Cerebellar nuclear complex (tissue), 1 donor: ENCODE measurements around the gene SLC2A4RG.

Experiments used
- DNase-seq, 2 experiments: peaks; one replicate each; lab custom pipeline; 2025; lab: John Stamatoyannopoulos, UW

The SLC2A4RG gene, protein sequence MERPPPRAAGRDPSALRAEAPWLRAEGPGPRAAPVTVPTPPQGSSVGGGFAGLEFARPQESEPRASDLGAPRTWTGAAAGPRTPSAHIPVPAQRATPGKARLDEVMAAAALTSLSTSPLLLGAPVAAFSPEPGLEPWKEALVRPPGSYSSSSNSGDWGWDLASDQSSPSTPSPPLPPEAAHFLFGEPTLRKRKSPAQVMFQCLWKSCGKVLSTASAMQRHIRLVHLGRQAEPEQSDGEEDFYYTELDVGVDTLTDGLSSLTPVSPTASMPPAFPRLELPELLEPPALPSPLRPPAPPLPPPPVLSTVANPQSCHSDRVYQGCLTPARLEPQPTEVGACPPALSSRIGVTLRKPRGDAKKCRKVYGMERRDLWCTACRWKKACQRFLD

DNA sequence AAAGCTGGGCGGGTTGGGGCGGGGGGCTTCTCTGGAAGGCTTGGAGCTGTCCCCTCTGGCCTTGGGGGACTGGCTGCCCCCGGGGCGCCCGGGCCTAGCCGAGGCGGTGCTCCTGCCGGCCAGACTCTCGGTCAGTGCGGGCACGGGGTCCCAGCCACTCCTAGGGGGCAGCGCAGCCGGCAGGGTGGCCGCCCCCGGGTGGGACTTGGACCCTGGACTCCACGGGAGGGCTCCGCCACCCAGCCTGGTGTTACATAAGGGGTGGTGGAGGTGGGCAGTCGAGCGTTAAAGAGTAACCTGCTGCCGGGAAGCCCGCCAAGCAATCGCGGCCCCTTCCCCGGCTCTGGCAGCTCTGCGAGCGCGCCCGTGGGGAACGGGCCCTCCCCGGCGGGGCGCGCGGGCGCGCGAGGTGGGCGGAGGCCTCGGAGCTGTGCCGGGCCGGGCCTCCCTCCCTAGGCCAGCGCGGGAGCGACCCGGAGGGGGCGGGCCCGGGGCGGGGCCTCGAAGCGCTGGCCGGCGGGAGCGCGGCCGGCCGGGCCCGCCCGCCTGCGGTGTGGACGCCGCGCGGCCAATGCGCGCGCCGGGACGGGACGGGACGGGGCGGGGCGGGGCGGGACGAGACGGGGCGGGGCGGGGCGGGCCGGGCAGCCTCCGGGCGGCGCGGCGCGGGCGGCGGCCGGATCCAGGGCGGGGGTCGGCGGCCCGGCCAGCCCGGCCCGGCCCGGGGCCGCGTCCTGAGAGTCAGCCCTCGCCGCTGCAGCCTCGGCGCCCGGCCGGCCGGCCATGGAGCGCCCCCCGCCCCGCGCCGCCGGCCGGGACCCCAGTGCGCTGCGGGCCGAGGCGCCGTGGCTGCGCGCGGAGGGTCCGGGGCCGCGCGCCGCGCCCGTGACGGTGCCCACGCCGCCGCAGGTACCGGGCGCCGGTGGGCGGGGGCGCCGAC, at the start of gene SLC2A4RG:
TSS of gene SLC2A4RG (plus strand) at position 647 of the 940 bp plus-strand sequence. CDS start at position 784, 137 bp downstream.
- DNase-seq = no peak

GRCh38 chr20:63690003-63690897, 49.3 kb upstream of the SLC2A4RG start:
- DNase-seq = no peak

- DNase-seq = no peak
These were observed 48.5 kb upstream of the SLC2A4RG start for GRCh38 chr20:63690898-63691710.

- no peak for DNase-seq
These were observed 47.7 kb upstream of the SLC2A4RG start for GRCh38 chr20:63691711-63692435.

DNA sequence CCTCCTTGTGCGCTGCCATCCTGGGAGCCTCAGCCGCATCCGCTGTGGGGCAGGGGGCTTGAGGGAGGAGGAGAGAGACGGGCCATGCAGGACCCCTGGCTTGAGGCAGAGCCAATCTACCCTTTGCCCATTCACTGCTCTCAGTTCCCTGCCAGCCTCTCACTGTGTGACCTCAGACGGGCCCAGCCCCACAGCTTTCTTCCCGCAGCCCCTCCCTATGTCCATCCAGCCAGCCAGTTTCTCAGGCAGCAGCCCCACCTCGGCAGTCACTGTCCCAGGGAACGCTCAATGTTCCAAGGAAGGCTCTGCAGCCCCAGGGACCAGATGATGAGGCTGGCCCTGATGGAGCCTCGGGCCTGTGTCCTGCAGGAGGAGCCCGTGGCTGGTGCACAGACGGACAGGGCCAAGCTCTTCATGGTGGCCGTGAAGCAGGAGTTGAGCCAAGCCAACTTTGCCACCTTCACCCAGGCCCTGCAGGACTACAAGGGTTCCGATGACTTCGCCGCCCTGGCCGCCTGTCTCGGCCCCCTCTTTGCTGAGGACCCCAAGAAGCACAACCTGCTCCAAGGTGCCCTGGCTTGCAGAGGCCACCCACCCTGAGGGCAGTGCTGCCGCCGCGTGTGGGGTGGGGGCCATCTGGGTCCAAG, 47.0 kb upstream of the SLC2A4RG start:
- no peak for DNase-seq

- no peak for DNase-seq
These were observed 46.4 kb upstream of the SLC2A4RG start for GRCh38 chr20:63693083-63693732.

DNA sequence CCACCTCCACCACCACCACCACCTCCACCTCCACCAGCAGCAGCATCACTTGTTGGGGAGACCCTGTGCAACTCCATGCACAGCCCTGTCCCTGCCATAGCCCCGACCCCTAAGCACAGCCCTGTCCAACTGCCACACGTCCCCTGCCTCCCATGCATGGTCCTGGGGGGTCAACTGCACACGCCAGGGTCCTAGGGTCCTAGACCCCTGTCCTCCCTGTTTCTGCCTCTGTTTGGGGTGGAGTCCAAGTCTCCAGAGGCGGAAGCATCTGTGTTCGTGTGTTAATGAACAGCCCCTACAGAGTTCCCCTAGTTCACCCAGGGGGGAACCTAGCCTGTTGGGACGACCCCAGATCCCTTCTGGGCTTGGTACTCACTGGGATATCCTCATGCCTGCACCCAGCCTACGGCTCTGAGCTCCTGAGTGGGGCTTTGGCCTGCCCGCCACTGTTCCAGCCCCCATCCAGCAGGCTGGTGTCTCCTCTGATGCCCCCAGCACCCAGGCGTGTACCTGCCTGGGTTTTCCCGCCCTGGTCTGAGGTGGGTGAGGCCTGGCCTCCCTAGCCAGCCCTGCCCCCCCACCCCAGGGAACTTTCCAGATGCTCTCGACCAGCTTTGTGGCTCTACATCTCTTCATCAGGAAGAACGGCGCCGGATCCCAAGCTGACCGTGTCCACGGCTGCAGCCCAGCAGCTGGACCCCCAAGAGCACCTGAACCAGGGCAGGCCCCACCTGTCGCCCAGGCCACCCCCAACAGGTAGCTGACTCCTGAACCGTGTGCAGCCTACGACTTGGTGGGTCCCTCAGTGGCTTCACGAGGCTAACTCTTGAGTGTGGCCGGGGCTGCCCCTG, 45.6 kb upstream of the SLC2A4RG start:
- no peak for DNase-seq

DNA sequence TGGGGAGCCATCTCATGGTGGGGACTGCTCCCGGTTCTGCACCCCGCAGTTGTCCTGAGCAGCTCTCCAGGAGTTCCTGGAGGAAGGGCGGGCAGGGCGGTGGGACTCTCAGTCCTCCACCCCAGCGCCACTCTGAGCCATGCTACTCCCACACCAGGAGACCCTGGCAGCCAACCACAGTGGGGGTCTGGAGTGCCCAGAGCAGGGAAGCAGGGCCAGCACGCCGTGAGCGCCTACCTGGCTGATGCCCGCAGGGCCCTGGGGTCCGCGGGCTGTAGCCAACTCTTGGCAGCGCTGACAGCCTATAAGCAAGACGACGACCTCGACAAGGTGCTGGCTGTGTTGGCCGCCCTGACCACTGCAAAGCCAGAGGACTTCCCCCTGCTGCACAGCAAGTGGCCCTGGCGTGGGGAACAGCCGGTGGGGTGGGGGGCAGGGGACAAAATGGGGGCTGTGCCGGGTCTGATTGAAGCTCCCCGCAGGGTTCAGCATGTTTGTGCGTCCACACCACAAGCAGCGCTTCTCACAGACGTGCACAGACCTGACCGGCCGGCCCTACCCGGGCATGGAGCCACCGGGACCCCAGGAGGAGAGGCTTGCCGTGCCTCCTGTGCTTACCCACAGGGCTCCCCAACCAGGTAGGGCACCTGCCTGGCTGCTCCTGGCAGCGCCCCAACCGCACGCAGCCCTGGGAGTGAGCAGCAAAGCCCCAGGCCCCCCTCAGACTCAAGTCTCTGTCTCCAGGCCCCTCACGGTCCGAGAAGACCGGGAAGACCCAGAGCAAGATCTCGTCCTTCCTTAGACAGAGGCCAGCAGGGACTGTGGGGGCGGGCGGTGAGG, 44.8 kb upstream of the SLC2A4RG start:
- no peak for DNase-seq

- no peak for DNase-seq
These were observed 43.9 kb upstream of the SLC2A4RG start for GRCh38 chr20:63695424-63696305.

DNA sequence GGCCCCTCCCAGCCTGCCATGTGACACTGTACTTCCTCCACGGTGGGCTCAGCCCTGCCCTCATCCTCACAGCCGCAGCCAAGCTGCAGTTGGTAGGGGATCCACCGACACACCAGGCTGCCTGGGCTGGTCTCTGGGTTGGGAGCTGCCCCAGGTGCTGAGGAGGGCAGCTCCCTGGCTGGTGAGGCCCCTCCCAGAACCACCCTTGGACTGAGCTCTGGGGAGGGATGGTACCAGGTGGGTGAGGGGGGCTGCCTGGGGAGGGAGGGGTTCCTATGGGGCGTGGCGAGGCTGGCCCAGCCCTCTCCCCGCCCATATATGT, 43.3 kb upstream of the SLC2A4RG start:
- DNase-seq = no peak

GRCh38 chr20:63696628-63697356, 42.8 kb upstream of the SLC2A4RG start, which contains the start of gene TNFRSF6B:
TNFRSF6B (plus strand) TSS chr20:63696652; CDS start chr20:63696768, 116 bp downstream.
- DNase-seq = no peak

- no peak for DNase-seq
These were observed 42.2 kb upstream of the SLC2A4RG start for GRCh38 chr20:63697357-63697867.

GRCh38 chr20:63697868-63698545, 41.6 kb upstream of the SLC2A4RG start:
- no peak for DNase-seq

DNA sequence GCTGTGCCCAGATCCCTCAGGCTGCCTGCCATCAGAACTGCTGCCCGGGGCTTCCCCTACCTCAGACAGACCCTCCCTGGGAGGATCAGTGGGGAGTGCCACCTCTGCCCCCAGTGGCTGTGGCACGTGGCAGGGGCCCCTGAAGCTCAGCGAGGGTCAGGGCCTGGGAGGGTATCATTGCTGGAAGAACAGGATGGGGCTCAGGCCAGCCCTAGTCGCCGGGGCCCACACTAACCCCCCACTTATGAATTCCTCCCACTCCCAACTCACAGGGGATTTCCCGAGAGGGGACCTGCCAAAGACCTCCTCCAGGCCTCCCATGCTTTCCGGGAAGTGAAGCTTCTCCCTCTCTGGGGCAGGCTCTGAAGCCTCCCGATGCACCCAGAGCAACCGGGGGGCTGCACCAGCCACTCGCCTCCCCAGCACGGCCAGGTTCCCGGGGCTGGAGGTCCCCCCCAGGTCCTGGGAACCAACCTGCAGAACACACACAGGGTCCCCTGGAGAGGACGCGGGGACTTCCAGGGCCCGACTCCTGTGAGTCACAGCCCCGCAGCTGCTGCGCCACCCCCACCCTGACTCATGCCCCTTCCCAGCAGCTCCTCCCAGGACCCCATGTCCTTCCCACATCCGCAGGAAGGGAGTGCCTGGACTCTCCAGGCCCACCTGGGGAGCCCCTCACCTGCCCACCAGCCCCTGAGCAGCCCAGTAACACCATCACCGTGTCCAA, 40.7 kb upstream of the SLC2A4RG start:
- DNase-seq = no peak
